Nasal cavity respiratory epithelium epithelial cell of viscerocranial mucosa (primary cell): ENCODE data around the gene IFIT3. TPM values are rescaled to one million over a fixed set of nuclear protein-coding genes. Genes with fewer than 3 reads are reported as not detected.

Experiments used
- total RNA-seq: library from RNA; depleted of rRNA; stranded (reverse); fragments of >200 nt; gene quantifications from 2 replicates; pipeline ENCODE4 v1.2.3, GENCODE V29; 2014

IFIT3 gene, protein sequence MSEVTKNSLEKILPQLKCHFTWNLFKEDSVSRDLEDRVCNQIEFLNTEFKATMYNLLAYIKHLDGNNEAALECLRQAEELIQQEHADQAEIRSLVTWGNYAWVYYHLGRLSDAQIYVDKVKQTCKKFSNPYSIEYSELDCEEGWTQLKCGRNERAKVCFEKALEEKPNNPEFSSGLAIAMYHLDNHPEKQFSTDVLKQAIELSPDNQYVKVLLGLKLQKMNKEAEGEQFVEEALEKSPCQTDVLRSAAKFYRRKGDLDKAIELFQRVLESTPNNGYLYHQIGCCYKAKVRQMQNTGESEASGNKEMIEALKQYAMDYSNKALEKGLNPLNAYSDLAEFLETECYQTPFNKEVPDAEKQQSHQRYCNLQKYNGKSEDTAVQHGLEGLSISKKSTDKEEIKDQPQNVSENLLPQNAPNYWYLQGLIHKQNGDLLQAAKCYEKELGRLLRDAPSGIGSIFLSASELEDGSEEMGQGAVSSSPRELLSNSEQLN
- 3.1 and 6.4 TPM in 2 replicates for total RNA-seq

GRCh38 chr10:89327803-89328441, at the start of gene IFIT3:
Gene IFIT3, plus strand, starts transcription at chr10:89327997. Its CDS starts 77 bp downstream, at chr10:89328074.

DNA sequence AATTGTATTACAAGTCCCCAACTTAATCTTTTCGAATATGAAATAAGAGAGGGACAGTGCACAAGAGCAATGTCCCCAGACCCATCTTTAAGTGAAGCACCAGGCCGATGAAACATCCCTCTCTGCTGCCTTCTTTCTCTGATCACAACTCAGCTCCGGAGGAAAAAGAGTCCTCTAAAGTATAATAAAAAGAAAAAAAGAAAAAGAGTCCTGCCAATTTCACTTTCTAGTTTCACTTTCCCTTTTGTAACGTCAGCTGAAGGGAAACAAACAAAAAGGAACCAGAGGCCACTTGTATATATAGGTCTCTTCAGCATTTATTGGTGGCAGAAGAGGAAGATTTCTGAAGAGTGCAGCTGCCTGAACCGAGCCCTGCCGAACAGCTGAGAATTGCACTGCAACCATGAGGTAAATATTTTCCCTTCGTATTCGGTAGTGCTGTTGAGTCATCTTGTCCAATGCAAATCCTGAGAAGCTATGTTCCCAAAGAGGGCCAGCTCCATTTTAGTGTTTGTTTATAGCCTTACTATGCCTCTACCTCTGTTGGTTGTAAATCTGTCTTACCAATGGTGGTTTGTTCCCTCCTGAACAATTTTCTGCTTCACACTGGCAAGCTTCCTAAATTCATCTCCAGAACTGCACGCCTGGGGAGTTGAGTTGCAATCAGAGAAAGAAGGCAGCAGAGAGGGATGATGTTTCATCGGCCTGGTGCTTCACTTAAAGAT, 25.9 kb upstream of the IFIT3 start, which contains the start of gene IFIT2:
Gene IFIT2, plus strand, starts transcription at position 326 of the 725 bp plus-strand sequence. Its CDS starts 78 bp downstream, at position 404.

DNA sequence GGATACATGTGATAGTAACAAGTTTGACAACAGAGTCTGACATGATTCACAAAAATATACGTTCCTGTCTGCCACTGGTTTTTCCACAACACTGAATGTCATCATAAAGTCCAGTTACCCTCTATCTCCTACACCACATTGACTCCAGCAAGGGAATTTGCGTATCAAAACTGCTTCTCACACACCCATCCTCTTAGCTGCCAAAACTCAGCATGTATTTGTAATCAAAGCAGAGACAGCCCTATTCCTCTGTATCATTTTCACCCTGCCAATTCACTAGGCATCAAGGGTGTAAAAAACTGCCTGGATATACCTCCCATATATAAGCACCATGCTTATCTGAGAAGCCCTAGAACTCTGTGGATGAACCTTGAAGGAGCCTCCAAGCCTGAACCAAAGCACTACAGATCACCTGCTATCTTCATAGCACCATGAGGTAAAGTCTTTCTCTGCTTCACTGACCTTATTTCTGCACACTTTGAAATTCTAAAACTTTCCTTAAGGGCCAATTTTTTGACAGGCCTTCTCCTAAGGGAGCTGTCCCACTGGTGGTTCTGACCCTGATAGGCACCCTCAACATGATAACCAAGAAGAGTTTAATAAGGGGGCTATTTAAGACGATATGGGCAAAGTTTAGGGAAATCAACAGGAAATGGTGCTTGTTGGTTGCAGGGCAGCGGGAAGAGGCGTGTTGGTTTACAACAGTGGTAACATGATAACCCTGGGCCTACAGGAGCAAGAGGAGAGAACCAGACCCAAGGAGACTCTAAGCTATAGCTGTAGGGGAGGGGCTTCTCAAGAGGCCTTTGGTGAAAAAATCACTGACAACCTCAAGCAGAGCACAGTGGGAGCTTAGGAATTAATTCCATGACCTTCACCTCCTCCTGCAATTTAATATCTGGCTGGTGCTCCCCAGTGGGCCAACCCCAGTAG, 50.2 kb downstream of the IFIT3 start, which contains the start of gene IFIT1B:
Gene IFIT1B, plus strand, starts transcription at position 352 of the 933 bp plus-strand sequence. Its CDS starts 80 bp downstream, at position 432.

Other genes with a start within 250 kb of the IFIT3 start
- under 0.01 and 0.21 TPM in 2 replicates for gene CH25H, start 120.7 kb upstream of the IFIT3 start, total RNA-seq
- gene LIPA, start 76.2 kb upstream of the IFIT3 start, total RNA-seq, result 25.6 and 66.3 TPM in 2 replicates
- gene IFIT2, start 26.0 kb upstream of the IFIT3 start, total RNA-seq, result 5.1 and 6.4 TPM in 2 replicates
- gene IFIT1B, start 50.1 kb downstream of the IFIT3 start, total RNA-seq, result not detected in 2 replicates
- gene IFIT1, start 64.6 kb downstream of the IFIT3 start, total RNA-seq, result 3.4 and 7.2 TPM in 2 replicates
- gene IFIT5, start 86.6 kb downstream of the IFIT3 start, total RNA-seq, result 7.9 and 15.0 TPM in 2 replicates
- gene SLC16A12, start 207.6 kb downstream of the IFIT3 start, total RNA-seq, result under 0.01 and 0.14 TPM in 2 replicates